HCT116 (cell line): ENCODE measurements around the gene TRAF2. TPM values are rescaled to one million over a fixed set of nuclear protein-coding genes. Genes with fewer than 3 reads are reported as not detected.

Source experiments
- ATAC-seq: fragments of 200-7000 bp; cut with Tn5 transposase; 2 replicates; pipeline ENCODE4 v1.9.1; 2020; ENCODE audit warnings: mild to moderate bottlenecking, moderate library complexity
- BruUV-seq: library from RNA; stranded (reverse); fragments of 400-500 nt; replicated peaks from 2 replicates; lab custom pipeline; 2021; lab: Mats Ljungman, UMichigan
- CTCF ChIA-PET: fragments of 300-600 bp; sonication (Branson Sonifier 250); formaldehyde crosslinking; loops from one replicate; lab custom pipeline; 2021; ENCODE audit warnings: antibody characterized with exemption; lab: Charles Lee
- POLR2A ChIA-PET: fragments of 300-600, 350-600 bp; sonication (Branson Sonifier 250); formaldehyde crosslinking; loops from one replicate; lab custom pipeline; 2021; ENCODE audit warnings: antibody characterized with exemption; lab: Charles Lee
- RAD21 ChIA-PET, 2 experiments: fragments of 300-600 bp; sonication (Branson Sonifier 250); formaldehyde crosslinking; loops; one replicate each; lab custom pipeline; 2023; ENCODE audit warnings: low total read pairs in 2 of 2; ENCODE audit not compliant: uncharacterized antibody in 2 of 2, unreplicated experiment in 2 of 2, low non-redundant PET in 1 of 2; lab: Charles Lee
- DNase-seq: peaks from one replicate; pipeline ENCODE4 v3.0.0-alpha.2; 2010; ENCODE audit warnings: low read depth, low spot score
- H2AFZ ChIP-seq: fragments of 200-600 bp; shearing (Covaris generic), sonication (generic); 2 replicates; pipeline ENCODE4 v1.6.1; 2017; ENCODE audit warnings: low read depth, mixed run types, mixed read lengths, antibody characterized with exemption, low read length; ENCODE audit not compliant: poor library complexity, severe bottlenecking
- H3K27ac ChIP-seq: 2 replicates; pipeline ENCODE4 v1.5.1; 2012; ENCODE audit warnings: low read depth, low read length
- H3K27me3 ChIP-seq: fragments of 200-600 bp; sonication (generic); 2 replicates; pipeline ENCODE4 v1.6.1; 2016; ENCODE audit warnings: mixed run types, low read length, mixed read lengths; ENCODE audit not compliant: insufficient read depth
- H3K36me3 ChIP-seq, 2 experiments: fragments of 200-500 bp in 1 of 2; fragments of 200-600 bp in 1 of 2; sonication (Bioruptor generic) in 1 of 2; sonication (generic) in 1 of 2; 2 replicates each; pipeline versions ENCODE4 v1.5.1 to v1.6.1; 2014 to 2016; ENCODE audit warnings: low read length in 2 of 2, inconsistent platforms in 1 of 2, mixed read lengths in 1 of 2, mixed run types in 1 of 2; ENCODE audit not compliant: insufficient read depth in 2 of 2, control insufficient read depth in 1 of 2
- H3K4me1 ChIP-seq, 2 experiments: fragments of 200-600 bp in 1 of 2; sonication (generic) in 1 of 2; 2 replicates each; pipeline versions ENCODE4 v1.5.1 to v1.6.1; 2012 to 2017; ENCODE audit warnings: low read length in 2 of 2, inconsistent platforms in 1 of 2, mild to moderate bottlenecking in 1 of 2, mixed read lengths in 1 of 2, mixed run types in 1 of 2, moderate library complexity in 1 of 2; ENCODE audit not compliant: insufficient read depth in 2 of 2, control insufficient read depth in 1 of 2
- H3K4me2 ChIP-seq: fragments of 200-600 bp; sonication (generic); 2 replicates; pipeline ENCODE4 v1.6.1; 2017; ENCODE audit warnings: mixed run types, low read length, mixed read lengths
- H3K4me3 ChIP-seq, 2 experiments: fragments of 200-600 bp in 1 of 2; sonication (generic) in 1 of 2; replicated peaks in 1 of 2; 2 replicates each; pipeline ENCODE4 v1.5.1; 2011 to 2016; ENCODE audit warnings: low read length in 2 of 2, control low read depth in 1 of 2, low read depth in 1 of 2, mild to moderate bottlenecking in 1 of 2, mixed read lengths in 1 of 2, mixed run types in 1 of 2
- H3K79me2 ChIP-seq: fragments of 200-600 bp; sonication (generic); 2 replicates; pipeline ENCODE4 v1.6.1; 2017; ENCODE audit warnings: mild to moderate bottlenecking, mixed run types, low read length, moderate library complexity, mixed read lengths; ENCODE audit not compliant: insufficient read depth
- H3K9ac ChIP-seq: fragments of 200-600 bp; sonication (generic); 2 replicates; pipeline ENCODE4 v1.6.1; 2016; ENCODE audit warnings: low read length, mixed read lengths
- H3K9me2 ChIP-seq: fragments of 200-600 bp; sonication (generic), shearing (Covaris generic); 2 replicates; pipeline ENCODE4 v1.6.1; 2017; ENCODE audit warnings: mixed run types, mild to moderate bottlenecking, moderate library complexity; ENCODE audit not compliant: insufficient read depth
- H3K9me3 ChIP-seq, 2 experiments: fragments of 200-500 bp in 1 of 2; fragments of 200-600 bp in 1 of 2; sonication (Bioruptor generic) in 1 of 2; sonication (generic) in 1 of 2; 2 replicates each; pipeline ENCODE4 v1.6.1; 2014 to 2017; ENCODE audit warnings: low read length in 2 of 2, mixed read lengths in 2 of 2, inconsistent platforms in 1 of 2, low read depth in 1 of 2, mild to moderate bottlenecking in 1 of 2, mixed run types in 1 of 2, moderate library complexity in 1 of 2; ENCODE audit not compliant: control insufficient read depth in 1 of 2, insufficient read depth in 1 of 2
- H4K20me1 ChIP-seq: fragments of 200-600 bp; sonication (generic), shearing (Covaris generic); 2 replicates; pipeline ENCODE4 v1.6.1; 2017; ENCODE audit warnings: mixed run types, mild to moderate bottlenecking, moderate library complexity; ENCODE audit not compliant: insufficient read depth
- CBX3 ChIP-seq: IDR thresholded peaks from 2 replicates; pipeline ENCODE4 v1.6.1; 2012; ENCODE audit warnings: low read depth
- CEBPB ChIP-seq: IDR thresholded peaks from 2 replicates; pipeline ENCODE4 v1.6.1; 2012; ENCODE audit warnings: low read depth
- EGR1 ChIP-seq: IDR thresholded peaks from 2 replicates; pipeline ENCODE4 v1.6.1; 2012; ENCODE audit warnings: low read depth
- ELF1 ChIP-seq: IDR thresholded peaks from 2 replicates; pipeline ENCODE4 v1.6.1; 2012; ENCODE audit warnings: low read depth, borderline replicate concordance
- EZH2 ChIP-seq: fragments of 200-600 bp; sonication (generic); IDR thresholded peaks from 2 replicates; pipeline ENCODE4 v1.6.1; 2017; ENCODE audit warnings: antibody characterized with exemption, mixed run types
- EZH2phosphoT487 ChIP-seq: fragments of 200-600 bp; IDR thresholded peaks from 2 replicates; pipeline ENCODE4 v1.6.1; 2018; ENCODE audit warnings: antibody characterized with exemption, borderline replicate concordance
- FOSL1 ChIP-seq: IDR thresholded peaks from 2 replicates; pipeline ENCODE4 v1.6.1; 2012; ENCODE audit warnings: low read depth
- JUND ChIP-seq: IDR thresholded peaks from 2 replicates; pipeline ENCODE4 v1.6.1; 2012
- POLR2A ChIP-seq: IDR thresholded peaks from 2 replicates; pipeline ENCODE4 v1.7.0; 2011; ENCODE audit warnings: borderline replicate concordance; ENCODE audit not compliant: insufficient read depth, insufficient read length; ENCODE audit errors: extremely low read depth
- POLR2AphosphoS5 ChIP-seq: IDR thresholded peaks from 2 replicates; pipeline ENCODE4 v1.6.1; 2011; ENCODE audit warnings: mild to moderate bottlenecking, low read depth, low read length, moderate library complexity
- RAD21 ChIP-seq: IDR thresholded peaks from 2 replicates; pipeline ENCODE4 v1.6.1; 2012; ENCODE audit warnings: low read depth, mild to moderate bottlenecking
- SP1 ChIP-seq: IDR thresholded peaks from 2 replicates; pipeline ENCODE4 v1.6.1; 2012; ENCODE audit warnings: low read depth
- SRF ChIP-seq: IDR thresholded peaks from 2 replicates; pipeline ENCODE4 v1.6.1; 2012; ENCODE audit warnings: low read depth
- TCF7L2 ChIP-seq: IDR thresholded peaks from 2 replicates; pipeline ENCODE4 v1.7.0; 2011; ENCODE audit warnings: borderline replicate concordance, inconsistent platforms; ENCODE audit not compliant: insufficient read depth, insufficient read length; ENCODE audit errors: extremely low read depth
- YY1 ChIP-seq: IDR thresholded peaks from 2 replicates; pipeline ENCODE4 v1.6.1; 2011; ENCODE audit warnings: low read length, low read depth, moderate library complexity, mild to moderate bottlenecking; ENCODE audit not compliant: insufficient replicate concordance; ENCODE audit errors: extremely low read depth
- ZFX ChIP-seq: fragments of 450-650 bp; IDR thresholded peaks from 2 replicates; pipeline ENCODE4 v1.6.1; 2017
- ZNF274 ChIP-seq: fragments of 200-500 bp; sonication (Bioruptor generic); IDR thresholded peaks from 2 replicates; pipeline ENCODE4 v1.6.1; 2014; ENCODE audit warnings: mild to moderate bottlenecking, low read depth, low read length, inconsistent platforms
- intact Hi-C: fragments of 100-400 bp; cut with micrococcal nuclease; formaldehyde crosslinking; loops from 2 replicates; pipeline ENCODE4 v1.10.0; 2022
- total RNA-seq: library from RNA; stranded (reverse); gene quantifications from one replicate; pipeline ENCODE4 v1.2.1, GENCODE V29; 2021; ENCODE audit not compliant: unreplicated experiment
- TF ChIP-seq, protein P1 (sequence below): IDR thresholded peaks from 2 replicates; pipeline ENCODE4 v1.6.1; 2012
- TF ChIP-seq, protein P2 (sequence below): IDR thresholded peaks from 2 replicates; pipeline ENCODE4 v1.6.1; 2012

Gene TRAF2
- total RNA-seq, 1 experiment from 2014 or later = 28.4 TPM

DNA sequence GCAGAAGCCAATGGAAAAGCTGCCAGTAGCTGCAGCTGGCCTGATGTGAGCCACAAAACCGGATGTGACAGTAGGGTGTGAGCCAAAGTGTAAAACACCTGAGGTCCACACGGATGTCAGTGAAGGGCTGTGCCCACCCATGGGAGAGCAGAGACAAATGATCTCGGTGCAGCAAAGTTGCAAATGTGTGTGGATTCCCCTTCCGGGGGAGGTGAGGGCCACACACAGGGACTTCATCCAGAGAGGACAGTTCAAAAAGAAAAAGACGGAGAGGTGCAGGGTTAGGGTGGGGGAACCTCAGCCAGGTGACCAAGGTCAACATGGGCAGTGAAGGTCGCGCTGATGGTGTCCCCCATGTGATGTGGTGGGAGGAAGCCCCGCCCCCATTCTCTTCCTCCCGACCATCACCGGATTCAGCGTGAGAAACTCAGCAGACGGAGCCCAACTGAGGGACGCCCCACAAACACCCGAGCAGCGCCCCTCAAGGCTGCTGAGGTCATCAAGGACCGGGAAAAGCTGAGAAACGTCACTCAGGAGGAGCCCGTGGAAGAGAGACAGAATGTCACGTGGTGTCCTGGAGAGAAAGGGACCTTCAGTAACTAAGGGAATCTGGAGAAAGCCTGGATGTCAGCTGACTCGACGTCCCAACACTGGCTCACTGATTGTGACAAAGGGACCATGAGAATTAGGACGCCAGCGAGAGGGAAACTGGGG is 79.6 kb downstream of the TRAF2 start:
- ATAC-seq (no peak), DNase-seq (no peak)
- no peak overlapping the region for H3K4me3 ChIP-seq
- H3K27ac ChIP-seq = no peak overlapping the region
- no peaks in the 10 kb centered on the region for H3K79me2 ChIP-seq
- BruUV-seq = no TSS peak
- ChIA-PET POLR2A (no interaction called here), CTCF (interaction anchor here (2.0 kb wide), 1 partner anchor 10 kb away, joined by 5 read pairs; no protein-coding TSS in a partner anchor), RAD21 (no interaction called here)
- H3K9ac ChIP-seq = no peak overlapping the region
- no peaks in the 10 kb centered on the region for H4K20me1 ChIP-seq
- intact Hi-C loops = no loop called here
- no peaks in the 10 kb centered on the region for H3K9me2 ChIP-seq
- peaks cover 11 to 28% of the 10 kb centered on the region in 2 experiments for H3K4me1 ChIP-seq
- no peaks in the 10 kb centered on the region for H3K9me3 ChIP-seq
- TF ChIP-seq CBX3 = no peak
- no peaks in the 10 kb centered on the region for H3K27me3 ChIP-seq
- no peak overlapping the region for H2AFZ ChIP-seq
- H3K36me3 ChIP-seq = no peaks in the 10 kb centered on the region
- H3K4me2 ChIP-seq = no peak overlapping the region

DNA sequence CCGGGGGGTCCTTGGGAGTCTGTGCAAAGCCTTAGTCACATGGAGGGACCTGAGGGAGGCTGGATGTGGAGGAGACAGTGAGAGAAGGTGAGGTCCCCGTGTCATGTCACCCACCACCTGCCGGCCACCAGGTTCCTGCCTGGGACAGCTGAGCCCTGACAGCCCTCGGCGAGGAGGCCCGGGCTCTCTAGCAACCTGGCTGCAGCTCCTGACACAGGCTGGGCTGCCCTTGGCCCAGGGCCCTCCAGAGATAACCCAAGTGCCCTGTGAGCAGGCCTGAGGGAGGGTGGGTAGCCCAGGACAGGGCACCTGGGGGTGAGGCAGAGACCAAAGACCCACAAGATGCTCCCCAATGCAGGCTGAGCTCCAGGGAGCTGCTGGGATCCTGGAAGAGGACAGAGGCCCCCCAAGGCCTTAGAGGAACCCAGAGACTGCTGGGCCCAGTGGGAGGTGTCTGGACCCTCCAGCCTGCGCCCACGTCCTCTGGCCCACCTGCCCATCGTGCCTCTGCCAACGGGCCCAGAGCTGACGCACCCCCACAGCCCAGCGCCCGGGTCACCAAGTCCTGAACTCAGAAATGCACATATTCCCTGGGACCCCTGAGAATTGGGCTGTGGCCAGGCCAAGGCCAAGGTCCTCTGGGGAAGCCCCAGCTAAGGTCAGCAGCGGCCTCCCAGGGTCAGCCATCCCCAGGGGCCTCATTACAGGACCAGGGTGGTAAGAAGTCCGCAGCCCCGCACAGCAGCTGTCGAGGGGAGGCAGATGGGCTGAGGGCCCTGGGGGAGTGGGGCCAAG is 82.2 kb downstream of the TRAF2 start:
- H3K27me3 ChIP-seq = no peaks in the 10 kb centered on the region
- no peaks in the 10 kb centered on the region for H4K20me1 ChIP-seq
- no peaks in the 10 kb centered on the region for H3K9me3 ChIP-seq
- DNase-seq = no peak
- ATAC-seq = no peak
- H3K9me2 ChIP-seq = no peaks in the 10 kb centered on the region
- H3K36me3 ChIP-seq = no peaks in the 10 kb centered on the region
- ChIA-PET CTCF (no interaction called here), POLR2A (interaction anchor here (1.2 kb wide), 1 partner anchor 10 kb away, joined by 5 read pairs; no protein-coding TSS in a partner anchor)
- H3K4me3 ChIP-seq = no peak overlapping the region
- no peak overlapping the region for H2AFZ ChIP-seq
- H3K4me1 ChIP-seq = peaks cover 11 to 24% of the 10 kb centered on the region in 2 experiments
- no TSS peak for BruUV-seq
- no peak overlapping the region; the same call in 1 of the 2 replicates for H3K27ac ChIP-seq
- intact Hi-C loops = no loop called here
- no peaks in the 10 kb centered on the region for H3K79me2 ChIP-seq
- TF ChIP-seq CBX3 = no peak
- no peak for TF ChIP-seq ZFX
- no peak for TF ChIP-seq ZNF274
- TF ChIP-seq EGR1 = no peak
- TF ChIP-seq POLR2A = no peak
- no peak for TF ChIP-seq RAD21
- no peak for TF ChIP-seq SP1
- TF ChIP-seq EZH2phosphoT487 = no peak
- TF ChIP-seq, protein P1, sequence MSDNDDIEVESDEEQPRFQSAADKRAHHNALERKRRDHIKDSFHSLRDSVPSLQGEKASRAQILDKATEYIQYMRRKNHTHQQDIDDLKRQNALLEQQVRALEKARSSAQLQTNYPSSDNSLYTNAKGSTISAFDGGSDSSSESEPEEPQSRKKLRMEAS = no peak
- no peak for TF ChIP-seq ELF1
- TF ChIP-seq SRF = no peak
- no peak for TF ChIP-seq EZH2
- no peak for TF ChIP-seq FOSL1
- no peak for TF ChIP-seq JUND
- TF ChIP-seq YY1 = no peak
- TF ChIP-seq, protein P2, sequence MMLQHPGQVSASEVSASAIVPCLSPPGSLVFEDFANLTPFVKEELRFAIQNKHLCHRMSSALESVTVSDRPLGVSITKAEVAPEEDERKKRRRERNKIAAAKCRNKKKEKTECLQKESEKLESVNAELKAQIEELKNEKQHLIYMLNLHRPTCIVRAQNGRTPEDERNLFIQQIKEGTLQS = no peak
- no peak for TF ChIP-seq TCF7L2
- TF ChIP-seq CEBPB = no peak
- TF ChIP-seq POLR2AphosphoS5 = no peak
- TF ChIP-seq, all 23 proteins: peak for 0
- Histone ChIP-seq H3K9ac (no peak overlapping the region), H3K4me2 (no peak overlapping the region)
- RAD21 ChIA-PET = no interaction called here
